HepG2 (cell line): Measurements from ENCODE around the gene ACADVL. TPM values are rescaled to one million over a fixed set of nuclear protein-coding genes. Genes with fewer than 3 reads are reported as not detected.

Experiments
- CCAR2 ChIP-seq: fragments of 200-400 bp; formaldehyde crosslinking; optimal IDR thresholded peaks from 2 replicates; pipeline ENCODE3; 2018; ENCODE audit warnings: low read depth, mild to moderate bottlenecking, low read length, moderate library complexity
- DBP ChIP-seq: sonication (generic); formaldehyde crosslinking; IDR thresholded peaks from 2 replicates; pipeline ENCODE4 v1.4.0; 2020; ENCODE audit warnings: missing genetic modification reagents; ENCODE audit errors: not compliant biosample characterization
- EED ChIP-seq: sonication (generic); formaldehyde crosslinking; IDR thresholded peaks from 2 replicates; pipeline ENCODE4 v1.5.0; 2020; ENCODE audit warnings: mild to moderate bottlenecking, missing genetic modification reagents
- HHEX ChIP-seq: IDR thresholded peaks from 2 replicates; pipeline ENCODE4 v1.6.1; 2016; ENCODE audit warnings: control low read depth
- KLF12 ChIP-seq: sonication (generic); formaldehyde crosslinking; IDR thresholded peaks from 2 replicates; pipeline ENCODE4 v1.4.0; 2020; ENCODE audit warnings: missing genetic modification reagents, borderline replicate concordance
- MED1 ChIP-seq: sonication (generic); formaldehyde crosslinking; IDR thresholded peaks from 2 replicates; pipeline ENCODE4 v1.4.0; 2020; ENCODE audit warnings: missing genetic modification reagents
- MLXIP ChIP-seq: sonication (generic); formaldehyde crosslinking; IDR thresholded peaks from 2 replicates; pipeline ENCODE4 v1.9.0; 2021; ENCODE audit warnings: missing genetic modification reagents, borderline replicate concordance
- MXI1 ChIP-seq: IDR thresholded peaks from 3 replicates; pipeline ENCODE4 v1.6.1; 2012; ENCODE audit warnings: low read depth, low read length, inconsistent platforms, borderline replicate concordance
- MZF1 ChIP-seq: sonication (generic); formaldehyde crosslinking; IDR thresholded peaks from 2 replicates; pipeline ENCODE4 v1.8.1; 2023; ENCODE audit warnings: mild to moderate bottlenecking, missing genetic modification reagents, borderline replicate concordance
- NCOA2 ChIP-seq: sonication (generic); formaldehyde crosslinking; IDR thresholded peaks from 2 replicates; pipeline ENCODE4 v1.8.0; 2022; ENCODE audit warnings: inconsistent platforms
- RFX5 ChIP-seq: IDR thresholded peaks from 2 replicates; pipeline ENCODE4 v1.6.1; 2011; ENCODE audit warnings: low read depth, low read length, improper control_type of control experiment
- SALL1 ChIP-seq: sonication (generic); formaldehyde crosslinking; IDR thresholded peaks from 2 replicates; pipeline ENCODE4 v1.8.0; 2022; ENCODE audit warnings: mild to moderate bottlenecking, missing genetic modification reagents
- SATB2 ChIP-seq: sonication (generic); formaldehyde crosslinking; IDR thresholded peaks from 2 replicates; pipeline ENCODE4 v1.5.0; 2020; ENCODE audit warnings: missing genetic modification reagents
- SPEN ChIP-seq: sonication (generic); formaldehyde crosslinking; IDR thresholded peaks from 2 replicates; pipeline ENCODE4 v1.5.1; 2020; ENCODE audit warnings: low read depth, mild to moderate bottlenecking, missing genetic modification reagents
- SRF ChIP-seq: IDR thresholded peaks from 2 replicates; pipeline ENCODE4 v1.6.1; 2011; ENCODE audit warnings: mild to moderate bottlenecking, low read depth, low read length, moderate library complexity
- TFDP2 ChIP-seq: sonication (generic); formaldehyde crosslinking; IDR thresholded peaks from 2 replicates; pipeline ENCODE4 v1.4.0; 2020; ENCODE audit warnings: missing genetic modification reagents
- THYN1 ChIP-seq: sonication (generic); formaldehyde crosslinking; IDR thresholded peaks from 2 replicates; pipeline ENCODE4 v1.8.1; 2023; ENCODE audit warnings: low read depth, mild to moderate bottlenecking, moderate library complexity, missing genetic modification reagents, borderline replicate concordance
- WIZ ChIP-seq: sonication (generic); formaldehyde crosslinking; IDR thresholded peaks from 2 replicates; pipeline ENCODE4 v1.5.1; 2020; ENCODE audit warnings: mild to moderate bottlenecking, missing genetic modification reagents
- ZNF335 ChIP-seq: sonication (generic); formaldehyde crosslinking; IDR thresholded peaks from 2 replicates; pipeline ENCODE4 v1.4.0; 2020; ENCODE audit warnings: missing genetic modification reagents
- ZNF414 ChIP-seq: sonication (generic); formaldehyde crosslinking; IDR thresholded peaks from 2 replicates; pipeline ENCODE4 v1.5.0; 2020; ENCODE audit warnings: missing genetic modification reagents
- ZNF7 ChIP-seq: IDR thresholded peaks from 2 replicates; pipeline ENCODE4 v1.6.1; 2016; ENCODE audit warnings: missing biosample characterization, missing genetic modification reagents
- ZNF746 ChIP-seq: sonication (generic); formaldehyde crosslinking; IDR thresholded peaks from 2 replicates; pipeline ENCODE4 v1.8.0; 2022; ENCODE audit warnings: mild to moderate bottlenecking, missing genetic modification reagents
- ZNF773 ChIP-seq: sonication (generic); formaldehyde crosslinking; IDR thresholded peaks from 2 replicates; pipeline ENCODE4 v1.4.0; 2020; ENCODE audit warnings: missing genetic modification reagents, borderline replicate concordance
- polyA plus RNA-seq, 8 experiments: library from polyadenylated mRNA; depleted of rRNA in 3 of 8; stranded (reverse) in 7 of 8; unstranded in 1 of 8; fragments of >200 nt; fragmentation: Illumina TruSeq in 4 of 8; extraction: Trizol in 4 of 8; gene quantifications; 2 replicates each; pipeline versions ENCODE4 v1.2.1 to v1.2.3, GENCODE V29; 2011 to 2016; ENCODE audit warnings: low read depth in 4 of 8, missing spikeins in 1 of 8, mixed read lengths in 1 of 8; ENCODE audit not compliant: insufficient read depth in 1 of 8
- total RNA-seq, 5 experiments: library from RNA; depleted of rRNA; stranded (reverse); fragments of >200 nt; fragmentation: Illumina TruSeq; extraction: Trizol; gene quantifications; 2 replicates each; pipeline ENCODE4 v1.2.3, GENCODE V29; 2016; ENCODE audit warnings: low read depth in 1 of 5
- TF ChIP-seq, protein P1 (sequence below): IDR thresholded peaks from 2 replicates; pipeline ENCODE4 v1.6.1; 2016; ENCODE audit warnings: control low read depth

The ACADVL gene
- total and polyA plus RNA-seq, 2 of the 13 experiments (the other 11 are each of a cell fraction or from before 2014, with no cell fraction given) = 219 to 412 TPM

DNA sequence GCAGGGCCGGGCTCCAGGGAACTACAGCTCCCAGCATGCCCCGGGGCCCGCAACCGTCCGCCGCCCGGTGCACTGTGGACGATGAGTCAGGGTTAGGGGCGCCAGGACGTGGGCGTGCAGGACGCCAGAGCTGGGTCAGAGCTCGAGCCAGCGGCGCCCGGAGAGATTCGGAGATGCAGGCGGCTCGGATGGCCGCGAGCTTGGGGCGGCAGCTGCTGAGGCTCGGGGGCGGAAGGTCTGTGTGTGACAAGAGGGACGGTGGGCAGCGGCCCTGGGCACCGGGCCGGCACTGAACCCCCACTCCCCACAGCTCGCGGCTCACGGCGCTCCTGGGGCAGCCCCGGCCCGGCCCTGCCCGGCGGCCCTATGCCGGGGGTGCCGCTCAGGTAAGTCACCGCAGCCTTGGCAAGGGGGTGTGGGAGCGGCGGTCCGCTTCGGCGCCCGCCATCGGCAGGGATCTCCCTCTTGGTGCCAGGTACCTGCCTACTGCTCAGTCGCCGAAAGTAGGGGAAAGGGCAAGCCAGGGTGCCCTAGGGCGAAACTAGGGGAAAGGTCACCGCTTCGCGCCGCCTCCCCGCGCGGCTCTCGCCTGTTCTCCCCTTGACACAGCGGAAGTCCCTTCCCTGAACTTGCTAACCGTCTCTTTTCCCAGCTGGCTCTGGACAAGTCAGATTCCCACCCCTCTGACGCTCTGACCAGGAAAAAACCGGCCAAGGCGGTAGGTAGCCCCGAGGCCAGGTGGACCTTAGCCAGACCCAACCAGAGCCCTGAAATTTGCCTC, at the start of gene ACADVL, which contains the start of gene DLG4 (continued):
- TF ChIP-seq MZF1 (CRISPR knock-in tag) (no peak), ZNF7 (no peak), ZNF414 (CRISPR knock-in tag) (peak; percentile 55; the same call in 1 of the 2 replicates), SRF (no peak), RFX5 (no peak), MLXIP (CRISPR knock-in tag) (no peak), EED (CRISPR knock-in tag) (no peak), ZNF335 (CRISPR knock-in tag) (peak; percentile 68; the same call in 1 of the 2 replicates), WIZ (CRISPR knock-in tag) (no peak), MXI1 (peak; percentile 89; the same call in 2 of the 3 replicates), HHEX (CRISPR knock-in tag) (no peak), ZNF773 (CRISPR knock-in tag) (no peak), TFDP2 (CRISPR knock-in tag) (peak; percentile 50; the same call in 1 of the 2 replicates), CCAR2 (no peak), DBP (CRISPR knock-in tag) (no peak), THYN1 (CRISPR knock-in tag) (no peak), KLF12 (CRISPR knock-in tag) (no peak; the same call in 1 of the 2 replicates), SPEN (CRISPR knock-in tag) (peak; percentile 44), MED1 (no peak), SATB2 (no peak), NCOA2 (CRISPR knock-in tag) (peak; percentile 21; the same call in 1 of the 2 replicates), SALL1 (CRISPR knock-in tag) (peak; percentile 64), ZNF746 (CRISPR knock-in tag) (no peak; the same call in 1 of the 2 replicates)
- TF ChIP-seq, protein P1, sequence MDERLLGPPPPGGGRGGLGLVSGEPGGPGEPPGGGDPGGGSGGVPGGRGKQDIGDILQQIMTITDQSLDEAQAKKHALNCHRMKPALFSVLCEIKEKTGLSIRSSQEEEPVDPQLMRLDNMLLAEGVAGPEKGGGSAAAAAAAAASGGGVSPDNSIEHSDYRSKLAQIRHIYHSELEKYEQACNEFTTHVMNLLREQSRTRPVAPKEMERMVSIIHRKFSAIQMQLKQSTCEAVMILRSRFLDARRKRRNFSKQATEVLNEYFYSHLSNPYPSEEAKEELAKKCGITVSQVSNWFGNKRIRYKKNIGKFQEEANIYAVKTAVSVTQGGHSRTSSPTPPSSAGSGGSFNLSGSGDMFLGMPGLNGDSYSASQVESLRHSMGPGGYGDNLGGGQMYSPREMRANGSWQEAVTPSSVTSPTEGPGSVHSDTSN (CRISPR knock-in tag) = no peak
